ENCODE measurements around the gene CILP.
"Not testable (repeated sequence)": the region's sequence is repeated elsewhere in the genome, so short reads cannot be mapped to it uniquely, and the experiment has no call there.

The CILP gene

DNA sequence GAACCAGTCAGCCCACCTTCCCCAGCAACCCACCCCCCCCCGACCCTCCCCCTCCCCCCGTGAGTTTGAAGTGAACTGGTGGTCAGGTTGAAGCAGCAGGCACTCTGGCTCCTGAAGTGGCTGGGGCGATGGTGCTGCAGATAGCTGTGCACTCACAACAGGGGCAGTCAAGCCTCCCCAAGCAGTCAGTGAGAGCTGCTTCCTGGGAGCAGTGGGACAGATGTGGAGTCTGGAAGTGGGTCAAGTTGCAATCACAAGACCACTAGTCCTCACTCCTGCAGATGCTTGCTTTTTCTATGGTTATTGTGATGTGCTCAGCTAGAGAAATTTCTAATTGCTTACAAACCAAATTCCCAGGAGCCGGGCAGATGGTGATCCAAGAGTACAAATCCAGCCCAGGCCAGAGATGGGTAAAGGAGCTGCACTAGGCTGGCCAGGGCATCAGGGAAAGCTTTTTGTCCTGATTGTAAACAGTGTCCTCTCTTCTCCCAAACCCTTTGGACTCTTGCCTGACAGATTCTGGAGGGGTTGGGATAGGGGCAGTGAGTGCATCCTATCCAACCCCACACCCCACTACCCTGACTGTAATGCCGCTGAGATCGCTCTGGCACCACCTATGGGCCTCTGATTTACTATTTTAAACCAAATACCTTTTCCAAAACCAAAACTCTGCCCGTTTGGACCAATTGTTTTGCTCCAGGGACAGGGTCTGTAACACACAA, 16.3 kb downstream of the CILP start:
- DNase-seq, result peak; percentile 59

DNA sequence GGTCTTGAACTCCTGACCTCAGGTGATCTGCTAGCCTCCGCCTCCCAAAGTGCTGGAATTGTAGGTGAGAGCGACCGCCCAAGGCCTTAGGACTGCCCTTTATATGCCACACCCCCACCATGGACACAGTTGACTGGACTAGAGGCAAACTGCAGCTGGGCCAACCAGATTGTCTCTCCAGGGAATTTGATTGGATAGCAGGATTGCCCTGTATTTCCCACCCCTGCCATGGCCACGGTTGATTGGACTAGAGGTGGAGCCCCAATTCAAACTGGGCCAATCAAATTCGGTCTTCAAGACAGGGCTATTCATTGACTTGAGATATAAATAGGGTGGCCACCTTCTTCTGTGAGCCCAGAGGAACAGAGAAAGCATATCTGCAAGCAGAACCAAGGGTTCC, 19.3 kb downstream of the CILP start:
- DNase-seq, result no peak

DNA sequence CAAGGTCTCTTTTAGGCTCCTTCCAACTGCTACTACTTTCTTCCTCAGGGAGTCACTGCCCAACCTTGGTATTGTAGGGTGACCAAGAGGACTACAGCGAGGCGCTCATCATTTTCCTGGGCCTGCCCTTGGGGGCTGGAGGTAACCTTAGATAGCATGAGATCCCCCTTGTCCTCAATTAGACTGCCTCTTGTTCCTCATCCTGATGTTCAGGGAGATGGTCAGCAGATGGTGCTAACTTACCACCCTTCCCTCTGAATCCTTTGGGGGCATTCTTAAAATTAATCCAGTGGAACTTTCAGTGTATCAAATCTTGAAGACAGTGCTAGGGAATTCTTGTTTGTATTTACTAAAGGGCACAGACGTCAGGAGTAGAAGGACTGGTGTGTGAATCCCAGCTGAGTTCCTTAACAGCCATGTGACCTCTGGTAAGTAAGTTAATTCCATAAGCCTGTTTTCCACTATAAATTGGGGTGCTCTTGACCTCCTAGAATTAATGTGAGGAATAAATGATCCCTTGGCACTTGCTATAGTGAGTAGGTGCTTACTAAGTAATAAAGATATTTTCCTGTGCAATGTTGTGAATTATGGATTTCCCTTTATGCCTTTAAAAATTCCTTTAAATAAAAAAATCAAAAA, 22.1 kb downstream of the CILP start:
- DNase-seq, result peak; percentile 57

DNA sequence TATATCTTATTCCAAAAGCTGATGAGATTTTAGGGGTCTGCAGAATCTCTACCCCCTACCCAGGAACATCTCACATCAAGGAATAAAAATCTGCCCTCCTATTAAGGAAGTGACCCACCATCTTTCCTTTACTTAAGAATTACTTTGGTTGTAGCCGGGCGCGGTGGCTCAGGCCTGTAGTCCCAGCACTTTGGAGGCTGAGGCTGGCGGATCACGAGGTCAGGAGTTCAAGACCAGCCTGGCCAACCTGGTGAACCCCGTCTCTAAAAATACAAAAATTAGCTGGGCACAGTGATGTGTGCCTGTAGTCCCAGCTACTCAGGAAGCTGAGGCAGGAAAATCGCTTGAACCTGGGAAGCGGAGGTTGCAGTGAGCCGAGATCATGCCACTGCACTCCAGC, 22.8 kb downstream of the CILP start:
- not testable (repeated sequence) for DNase-seq

DNA sequence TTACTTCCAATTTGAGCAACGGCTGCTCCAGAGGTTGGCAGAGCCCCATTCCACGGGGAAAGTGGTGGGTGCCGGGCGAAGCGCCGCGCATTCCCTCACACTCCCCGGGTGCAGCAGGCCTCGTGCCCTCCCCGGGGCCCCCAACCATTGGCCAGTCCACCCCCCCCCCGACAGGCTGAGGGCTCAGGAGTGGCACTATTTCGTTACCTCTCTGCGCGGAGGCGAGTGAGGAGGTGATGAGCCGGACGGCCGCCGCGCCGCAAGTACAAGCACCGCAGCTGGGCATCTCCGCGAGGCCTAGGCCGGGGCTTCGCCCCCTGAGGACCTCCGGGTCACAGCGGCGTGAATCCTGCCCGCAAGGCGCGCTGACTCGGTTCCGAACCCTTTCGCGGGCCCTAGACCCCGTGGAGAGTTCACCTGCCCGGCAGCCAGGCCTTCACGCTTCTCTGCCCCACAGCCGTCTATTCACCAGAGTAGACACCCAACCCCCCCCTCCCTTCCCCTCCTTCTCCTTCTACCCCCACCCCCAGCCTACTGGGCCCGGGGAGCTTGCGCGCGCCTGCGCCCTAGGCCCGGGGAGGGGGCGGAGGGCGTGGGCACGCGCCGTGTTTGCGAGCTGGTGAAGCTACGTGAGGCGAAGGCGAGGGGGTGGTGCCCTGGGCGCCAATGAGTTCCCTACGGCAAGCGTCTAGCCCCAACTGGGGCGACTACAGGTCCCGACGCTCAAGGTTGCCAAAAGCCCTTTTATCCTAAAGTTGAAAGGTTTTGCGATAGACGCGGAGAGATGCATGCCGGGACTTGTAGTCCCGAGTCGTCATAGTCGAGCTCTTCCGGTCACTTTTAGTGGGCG, 26.2 kb downstream of the CILP start, which contains the start of gene CLPX:
Gene CLPX, minus strand, starts transcription at position 475 of the 850 bp plus-strand sequence. Its CDS starts 189 bp downstream, at position 286.
- peak; percentile 95 for DNase-seq

DNA sequence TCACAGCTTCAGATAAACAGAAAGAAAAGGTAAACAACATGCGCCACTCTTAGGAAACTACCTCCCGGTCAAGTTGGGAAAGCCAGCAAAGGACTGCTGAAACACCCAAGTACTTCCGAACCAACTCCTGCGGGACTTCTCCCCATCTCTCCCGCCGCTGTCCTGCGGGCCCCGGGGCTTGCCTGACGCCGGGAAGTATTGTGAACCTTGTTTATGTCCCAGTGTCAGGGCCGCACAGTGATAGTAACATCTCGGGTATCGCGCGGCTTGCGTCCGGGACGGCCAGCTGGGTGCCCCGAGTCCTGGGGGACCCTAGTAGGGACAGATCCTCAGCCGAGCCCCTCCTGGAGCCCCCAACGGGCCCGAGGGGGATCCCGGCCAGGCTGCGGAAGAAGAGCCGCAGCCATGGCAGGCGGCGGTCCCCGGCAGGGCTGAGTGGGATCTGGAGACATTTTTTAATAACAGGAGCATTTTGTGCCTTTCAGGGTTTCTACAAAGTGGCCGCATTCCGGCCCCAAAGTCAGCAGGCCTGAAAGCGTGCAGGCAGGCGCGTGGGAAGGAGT, 26.9 kb downstream of the CILP start:
- DNase-seq, result peak; percentile 68

DNA sequence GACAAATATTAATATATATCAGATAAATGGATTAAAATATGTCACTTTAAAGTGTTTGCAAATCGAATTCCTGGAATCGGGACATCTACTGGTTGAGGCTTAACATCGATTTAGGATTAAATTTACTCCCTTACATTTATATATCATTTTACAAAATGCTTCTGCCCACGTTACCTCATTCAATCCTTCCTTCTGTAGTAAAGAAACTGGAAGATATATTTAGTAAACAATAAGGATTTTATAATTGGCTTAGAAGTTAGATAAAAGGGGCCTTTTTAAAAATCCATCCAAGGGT, 27.5 kb downstream of the CILP start:
- no peak for DNase-seq

DNA sequence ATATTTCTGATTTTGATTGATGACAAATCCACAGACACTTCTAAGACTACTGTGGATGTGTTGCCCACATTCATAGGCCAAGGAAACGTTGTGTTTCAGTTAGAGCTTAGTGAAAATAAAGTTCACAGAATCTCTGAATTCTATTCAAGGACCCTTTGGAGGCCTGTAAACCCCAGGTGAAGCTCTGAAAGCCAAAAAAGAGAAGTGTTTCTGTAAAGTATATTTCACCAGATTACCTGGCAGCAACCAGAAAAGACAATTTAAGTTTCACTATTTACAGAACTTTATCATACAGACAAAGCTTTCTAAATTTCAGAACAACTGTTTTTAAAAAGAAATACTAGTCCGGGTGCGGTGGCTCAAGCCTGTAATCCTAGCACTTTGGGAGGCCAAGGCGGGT, 28.7 kb downstream of the CILP start:
- no peak for DNase-seq

DNA sequence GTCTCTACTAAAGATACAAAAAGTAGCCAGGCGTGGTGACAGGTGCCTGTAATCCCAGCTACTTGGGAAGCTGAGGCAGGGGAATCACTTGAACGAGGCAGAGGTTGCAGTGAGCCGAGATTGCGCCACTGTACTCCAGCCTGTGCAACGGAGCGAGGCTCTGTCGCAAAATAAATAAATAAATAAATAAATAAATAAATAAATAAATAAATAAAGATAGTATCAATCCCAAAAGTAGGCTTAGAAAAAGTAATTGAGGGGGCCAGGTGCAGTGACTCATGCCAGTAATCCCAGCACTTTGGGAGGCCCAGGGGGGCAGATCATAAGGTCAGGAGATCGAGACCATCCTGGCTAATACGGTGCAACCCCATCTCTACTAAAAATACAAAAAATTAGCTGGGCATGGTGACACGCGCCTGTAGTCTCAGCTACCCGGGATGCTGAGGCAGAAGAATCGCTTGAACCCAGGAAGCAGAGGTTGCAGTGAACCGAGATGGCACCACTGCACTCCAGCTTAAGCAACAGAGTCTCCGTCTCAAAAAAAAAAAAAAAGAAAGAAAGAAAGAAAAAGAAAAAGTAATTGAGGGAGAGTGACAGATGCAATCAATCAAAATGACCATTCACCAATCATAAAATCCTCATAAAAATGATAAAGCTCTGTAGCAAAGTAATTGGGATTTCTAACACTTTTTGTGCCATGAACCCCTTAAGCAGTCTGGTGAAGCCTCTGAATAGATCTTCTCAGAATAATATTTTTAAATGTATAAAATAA, 29.5 kb downstream of the CILP start:
- DNase-seq, result not testable (repeated sequence)

DNA sequence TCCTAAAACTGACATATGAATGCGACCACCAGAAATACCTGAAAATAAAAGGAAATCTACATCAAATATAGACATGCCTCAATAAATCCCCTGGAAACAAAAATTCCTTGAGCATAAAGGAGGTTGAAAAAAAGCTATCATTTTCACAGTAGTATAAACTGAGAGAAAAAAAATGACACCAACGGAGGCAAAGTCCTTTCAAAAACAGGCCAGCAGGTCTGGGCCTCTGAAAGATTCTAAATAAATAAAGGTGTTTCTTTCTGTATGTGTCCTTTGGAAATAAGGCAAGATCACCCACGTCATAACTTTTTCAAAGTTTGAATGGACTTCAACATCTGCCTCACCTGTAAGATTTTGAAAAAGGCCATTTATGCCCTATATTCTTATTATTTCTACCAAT, 31.1 kb downstream of the CILP start:
- no peak for DNase-seq

DNA sequence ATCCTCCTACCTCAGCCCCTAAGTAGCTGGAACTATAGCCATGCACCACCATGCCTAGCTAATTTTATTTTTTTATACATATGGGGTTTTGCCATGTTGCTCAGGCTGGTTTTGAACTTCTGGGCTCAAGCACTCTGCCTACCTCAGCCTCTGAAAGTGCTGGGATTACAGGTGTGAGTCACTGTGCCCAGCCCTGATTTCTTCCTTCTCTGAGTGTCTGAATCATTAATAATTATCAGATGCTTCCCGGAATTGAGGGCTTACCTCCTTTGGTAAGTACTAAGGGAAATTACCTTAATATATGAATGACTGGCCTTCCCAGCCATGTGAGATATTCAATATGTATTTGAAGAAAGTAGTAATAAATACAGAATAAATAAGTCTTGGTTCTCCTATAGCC, 33.4 kb downstream of the CILP start:
- no peak for DNase-seq

DNA sequence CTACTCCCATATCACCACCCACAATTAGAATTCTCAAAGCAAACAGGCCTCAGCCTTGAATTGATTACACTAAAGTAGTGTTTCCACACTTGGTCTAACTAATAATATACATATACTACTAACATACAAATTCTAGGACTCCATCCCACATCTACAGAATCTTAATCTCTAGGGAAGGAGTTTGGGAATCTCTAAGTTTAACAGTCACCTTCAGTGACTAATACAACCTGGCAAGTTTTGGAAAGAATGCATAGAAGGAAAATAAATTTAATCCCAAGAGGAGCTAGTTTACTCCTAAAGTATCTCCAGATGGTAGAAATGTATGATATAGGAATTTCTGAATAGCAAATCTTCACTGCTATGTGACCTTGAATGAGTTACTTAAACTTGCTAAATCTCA, 35.2 kb downstream of the CILP start:
- DNase-seq, result no peak

DNA sequence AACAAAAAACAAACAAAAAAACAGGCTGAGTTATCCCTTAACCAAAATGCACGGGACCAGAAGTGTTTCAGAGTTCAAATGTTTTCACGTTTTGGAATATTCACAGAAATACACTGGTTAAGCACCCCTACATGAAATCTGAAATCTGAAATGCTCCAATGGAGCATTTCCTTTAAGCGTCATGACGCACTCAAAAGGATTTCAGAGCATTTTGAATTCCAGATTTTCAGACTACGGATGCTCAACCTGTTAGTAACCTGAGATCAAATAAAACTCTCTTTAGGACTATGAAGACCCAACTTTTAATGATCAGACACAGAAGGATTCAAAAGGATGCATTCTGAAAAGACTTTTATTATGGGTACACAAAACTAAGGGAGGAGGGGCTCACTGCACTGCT, 35.8 kb downstream of the CILP start:
- DNase-seq, result no peak

DNA sequence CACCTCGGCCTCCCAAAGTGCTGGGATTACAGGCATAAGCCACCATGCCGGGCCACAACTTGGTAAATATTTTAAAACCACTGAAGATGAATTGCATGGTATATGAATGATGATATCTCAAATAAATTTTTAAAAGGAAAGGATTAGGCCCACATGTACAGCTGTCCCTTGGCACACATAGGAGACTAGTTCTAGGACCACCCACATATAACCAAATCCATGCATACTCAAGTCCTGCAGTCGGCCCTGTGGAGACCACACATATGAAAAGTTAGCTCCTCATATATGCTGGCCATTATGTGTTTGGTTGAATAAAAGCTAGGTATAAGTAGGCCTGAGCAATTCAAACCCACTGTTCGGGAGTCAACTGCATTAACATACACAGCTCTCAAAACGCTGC, 36.8 kb downstream of the CILP start:
- no peak for DNase-seq

DNA sequence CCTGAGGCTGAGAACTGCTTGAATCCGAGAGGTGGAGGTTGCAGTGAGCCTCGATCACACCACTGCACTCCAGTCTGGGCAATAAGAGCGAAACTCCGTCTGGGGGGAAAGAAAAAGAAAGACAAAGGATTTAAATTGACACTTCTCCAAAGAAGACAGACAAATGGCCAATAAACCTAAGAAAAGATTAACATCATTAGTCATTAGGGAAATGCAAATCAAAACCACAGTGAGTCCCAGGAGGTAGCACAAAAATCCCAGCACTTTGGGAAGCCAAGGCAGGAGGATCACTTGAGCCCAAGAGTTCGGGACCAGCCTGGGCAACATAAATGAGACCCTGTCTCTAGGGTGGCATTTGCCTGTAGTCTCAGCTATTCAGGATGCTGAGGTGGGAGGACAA, 38.7 kb downstream of the CILP start:
- no peak for DNase-seq

DNA sequence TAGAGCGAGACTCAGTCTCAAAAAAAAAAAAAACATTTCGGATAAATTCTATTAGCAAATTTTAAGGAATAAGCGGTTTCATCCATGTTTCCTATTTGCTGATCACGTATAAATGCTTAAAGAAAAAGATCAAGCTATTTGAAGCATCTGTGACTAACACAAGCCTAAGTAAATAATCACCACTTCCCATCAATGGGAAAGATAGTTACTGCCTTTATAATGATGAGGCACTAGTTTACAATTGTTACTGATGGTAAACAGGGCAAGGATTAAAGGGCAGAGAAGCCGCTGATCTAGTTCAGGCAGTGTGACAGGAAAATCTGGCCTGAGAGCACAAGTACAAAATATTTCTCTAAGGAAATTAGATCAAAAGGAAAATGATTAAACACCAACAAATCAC, 39.8 kb downstream of the CILP start:
- no peak for DNase-seq

DNA sequence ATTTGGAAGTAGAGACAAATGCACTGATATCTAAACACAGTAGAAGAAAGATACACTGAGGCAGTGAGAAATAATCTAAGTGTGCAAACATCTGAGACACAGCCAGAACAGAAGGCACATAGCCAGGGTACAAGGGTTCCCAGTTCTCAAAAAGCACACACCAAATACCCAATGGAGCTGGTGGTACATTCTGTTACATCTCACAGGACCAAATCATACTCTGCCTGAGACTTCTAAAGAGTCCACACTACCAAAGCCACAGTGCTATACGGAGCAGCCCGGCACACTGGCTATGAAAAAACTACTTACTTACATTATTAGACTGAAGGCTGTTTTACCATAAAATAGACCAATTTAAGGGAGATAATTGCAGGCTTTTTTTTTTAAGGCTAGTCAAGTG, 45.4 kb downstream of the CILP start:
- DNase-seq, result no peak

DNA sequence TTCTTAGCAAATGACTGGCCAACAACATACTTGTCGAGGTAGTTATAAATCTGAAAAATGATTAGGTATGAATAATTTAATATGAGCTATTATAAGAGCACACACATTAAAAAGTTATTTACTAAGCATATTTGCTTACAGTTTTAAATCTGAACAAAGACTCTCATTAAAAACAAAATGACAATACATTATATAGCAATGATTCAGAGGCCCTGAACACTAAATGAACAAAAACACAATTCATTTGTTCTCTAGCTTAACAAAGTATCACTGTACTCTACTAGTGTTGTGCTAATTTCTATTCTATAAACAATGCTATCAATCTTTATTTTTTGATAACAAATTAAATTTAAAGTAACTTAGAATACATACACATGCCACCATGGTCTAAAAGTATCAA, 47.1 kb downstream of the CILP start:
- DNase-seq, result no peak

DNA sequence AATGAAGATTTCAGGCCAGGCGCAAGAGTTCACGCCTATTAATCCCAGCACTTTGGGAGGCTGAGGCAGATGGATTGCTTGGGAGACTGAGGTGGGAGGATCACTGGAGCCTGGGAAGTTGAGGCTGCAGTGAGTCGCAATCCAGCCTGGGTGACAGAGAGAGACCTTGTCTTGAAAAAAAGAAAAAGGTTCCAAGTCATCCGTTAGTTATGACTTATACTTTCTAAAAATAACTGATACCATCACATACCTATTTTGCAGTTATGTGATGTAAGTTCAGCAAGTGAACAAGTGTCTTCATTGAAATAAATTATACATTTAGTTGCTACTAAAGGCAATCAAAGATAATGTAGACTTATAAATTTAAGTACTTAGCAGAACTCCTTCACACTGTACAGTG, 48.2 kb downstream of the CILP start:
- no peak for DNase-seq

DNA sequence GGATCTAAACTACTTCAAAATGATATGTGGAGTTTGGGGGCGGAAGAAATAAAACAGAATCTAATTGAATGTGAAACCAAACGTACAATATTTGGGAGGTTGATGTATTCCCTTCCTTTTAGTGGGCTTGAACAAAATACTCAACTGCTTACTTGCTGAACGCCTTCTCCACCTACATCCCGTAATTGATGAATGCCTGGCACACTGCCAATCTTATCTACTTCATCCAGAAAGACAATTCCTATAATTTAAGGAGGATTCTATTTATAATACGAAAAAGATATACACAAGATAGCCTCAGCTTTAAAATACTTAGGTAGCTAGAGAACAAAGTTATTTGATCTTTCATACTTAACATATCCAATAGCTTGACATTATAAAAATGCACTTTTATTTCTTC, 54.6 kb downstream of the CILP start:
- DNase-seq, result no peak

DNA sequence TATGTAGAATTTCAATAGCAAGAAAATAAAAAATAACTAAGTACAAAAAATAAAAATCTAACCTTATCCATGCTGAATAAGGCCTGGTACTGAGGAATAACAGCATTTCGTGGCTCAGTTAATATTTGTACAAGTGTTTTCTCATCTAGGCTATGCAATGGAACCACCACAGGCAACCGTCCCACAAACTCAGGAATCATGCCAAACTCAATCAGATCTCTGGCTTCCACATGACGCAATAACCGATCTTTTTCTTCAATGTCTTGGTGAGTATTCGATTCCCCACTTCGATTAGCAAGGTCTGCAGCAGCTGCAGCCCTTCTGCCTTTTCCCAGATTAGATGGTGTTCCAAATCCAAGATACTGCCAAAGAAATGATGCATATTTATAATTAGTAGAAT, 56.6 kb downstream of the CILP start:
- no peak for DNase-seq

DNA sequence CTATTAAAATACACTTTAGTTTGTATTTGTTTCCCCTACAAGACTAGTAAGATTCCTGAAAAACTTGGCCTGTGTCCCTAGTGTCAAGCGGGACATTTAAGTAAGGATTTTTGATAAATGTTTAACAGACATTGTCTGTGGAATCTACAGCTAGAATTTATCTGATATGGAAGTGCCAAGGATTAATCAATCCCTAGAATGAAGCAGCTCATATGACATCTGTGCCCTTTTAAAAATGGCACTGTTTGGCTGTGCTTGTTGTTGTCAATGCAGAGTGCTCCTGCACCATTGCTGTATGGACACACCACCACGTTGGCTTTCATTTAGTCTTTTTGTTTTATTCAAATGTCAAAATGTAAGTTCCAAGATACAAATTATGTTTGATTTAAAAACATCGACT, 63.4 kb downstream of the CILP start:
- no peak for DNase-seq

DNA sequence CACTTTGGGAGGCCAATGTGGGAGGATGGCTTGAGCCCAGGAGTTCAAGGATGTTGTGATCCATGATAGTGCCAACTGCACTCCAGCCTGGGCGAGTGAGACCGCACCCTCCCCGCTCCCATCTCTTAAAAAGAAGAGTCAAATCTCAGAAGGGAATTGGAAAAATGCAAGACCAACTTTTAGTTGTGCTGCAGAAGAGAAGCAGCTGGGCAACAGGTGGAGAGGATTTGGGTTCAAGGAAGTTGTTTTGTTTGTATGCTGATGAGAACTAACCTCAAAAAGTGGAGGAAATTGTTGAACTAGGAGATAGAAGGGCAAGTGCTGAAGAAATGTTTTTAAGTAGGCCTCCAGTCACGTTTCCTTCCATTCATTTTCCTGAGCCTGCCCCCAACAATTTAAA, 64.8 kb downstream of the CILP start:
- no peak for DNase-seq
